ENCODE measurements around the gene ZNF683.

The ZNF683 gene

GRCh38 chr1:26350343-26350700 lies 22.2 kb downstream of the ZNF683 start:
- H3K4me3 ChIP-seq (ENCODE audit: low read depth, low read length): no peak overlapping the region
- in situ Hi-C loops (cut with HindIII; ENCODE audit: low sequenced_read_pairs): no loop called here
- no peak for DNase-seq (ENCODE audit: low read depth)
- no peak for TF ChIP-seq CTCF (IDR thresholded peaks at IDR 0.05; ENCODE audit: low read depth, low read length, missing control alignments)

GRCh38 chr1:26349877-26350244 lies 22.7 kb downstream of the ZNF683 start:
- H3K4me3 ChIP-seq (ENCODE audit: low read depth, low read length): no peak overlapping the region
- DNase-seq (ENCODE audit: low read depth): no peak
- TF ChIP-seq CTCF (IDR thresholded peaks at IDR 0.05; ENCODE audit: low read depth, low read length, missing control alignments): no peak
- in situ Hi-C loops (cut with HindIII; ENCODE audit: low sequenced_read_pairs): no loop called here

GRCh38 chr1:26349188-26349876 lies 23.2 kb downstream of the ZNF683 start:
- in situ Hi-C loops (cut with HindIII; ENCODE audit: low sequenced_read_pairs): no loop called here
- no peak overlapping the region for H3K4me3 ChIP-seq (ENCODE audit: low read depth, low read length)
- DNase-seq (ENCODE audit: low read depth): no peak
- no peak for TF ChIP-seq CTCF (IDR thresholded peaks at IDR 0.05; ENCODE audit: low read depth, low read length, missing control alignments)

GRCh38 chr1:26346274-26347033 lies 26.1 kb downstream of the ZNF683 start:
- in situ Hi-C loops (cut with HindIII; ENCODE audit: low sequenced_read_pairs): no loop called here
- TF ChIP-seq CTCF (IDR thresholded peaks at IDR 0.05; ENCODE audit: low read depth, low read length, missing control alignments): no peak
- no peak overlapping the region for H3K4me3 ChIP-seq (ENCODE audit: low read depth, low read length)
- no peak for DNase-seq (ENCODE audit: low read depth)

- in situ Hi-C loops (cut with HindIII; ENCODE audit: low sequenced_read_pairs): no loop called here
- no peak for DNase-seq (ENCODE audit: low read depth)
- H3K4me3 ChIP-seq (ENCODE audit: low read depth, low read length): no peak overlapping the region
- TF ChIP-seq CTCF (IDR thresholded peaks at IDR 0.05; ENCODE audit: low read depth, low read length, missing control alignments): no peak
Measured at GRCh38 chr1:26345718-26346117, 26.8 kb downstream of the ZNF683 start.

GRCh38 chr1:26344147-26344920 lies 28.2 kb downstream of the ZNF683 start:
- no peak overlapping the region for H3K4me3 ChIP-seq (ENCODE audit: low read depth, low read length)
- no peak for TF ChIP-seq CTCF (IDR thresholded peaks at IDR 0.05; ENCODE audit: low read depth, low read length, missing control alignments)
- DNase-seq (ENCODE audit: low read depth): no peak
- in situ Hi-C loops (cut with HindIII; ENCODE audit: low sequenced_read_pairs): no loop called here

Data from astrocyte of the cerebellum (primary cell).